Kidney (tissue), 14 donors: ENCODE results near the gene SYN1. TPM values are rescaled to one million over a fixed set of nuclear protein-coding genes. Genes with fewer than 3 reads are reported as not detected.

Source experiments
- DNase-seq, 5 donors: peaks; one replicate each; pipeline ENCODE4 v3.0.0-alpha.2; 2013 to 2020
- FAIRE-seq: peaks from 2 replicates; lab custom pipeline; 2012; peaks lifted over from hg19 to GRCh38; lab: Jason Lieb, UNC
- H3K27ac ChIP-seq, 2 donors: one replicate each; pipeline ENCODE4 v1.7.0; 2013; ENCODE audit warnings: low read depth in 2 of 2, low read length in 2 of 2, inconsistent platforms in 1 of 2
- H3K27me3 ChIP-seq: one replicate; pipeline ENCODE4 v1.7.1; 2013; ENCODE audit warnings: low read length, inconsistent platforms; ENCODE audit not compliant: control insufficient read depth, insufficient read depth
- H3K36me3 ChIP-seq, 3 donors: one replicate each; pipeline versions ENCODE4 v1.7.0 to v1.7.1; 2013; ENCODE audit warnings: low read length in 3 of 3, control low read depth in 1 of 3, inconsistent platforms in 1 of 3; ENCODE audit not compliant: insufficient read depth in 3 of 3, control insufficient read depth in 2 of 3
- H3K4me1 ChIP-seq, 3 donors: one replicate each; pipeline versions ENCODE4 v1.7.0 to v1.7.1; 2013; ENCODE audit warnings: low read length in 3 of 3, inconsistent platforms in 1 of 3, low read depth in 1 of 3; ENCODE audit not compliant: control insufficient read depth in 2 of 3, insufficient read depth in 2 of 3
- H3K4me3 ChIP-seq, 3 donors: one replicate each; pipeline versions ENCODE4 v1.7.0 to v1.8.1; 2013; ENCODE audit warnings: low read length in 3 of 3, control low read depth in 1 of 3, inconsistent platforms in 1 of 3
- H3K9ac ChIP-seq, 3 donors: one replicate each; pipeline versions ENCODE4 v1.7.0 to v1.7.1; 2013; ENCODE audit warnings: low read length in 3 of 3, control low read depth in 1 of 3, inconsistent platforms in 1 of 3
- H3K9me3 ChIP-seq, 3 donors: one replicate each; pipeline versions ENCODE4 v1.7.0 to v1.7.1; 2013; ENCODE audit warnings: low read length in 3 of 3, control low read depth in 1 of 3, inconsistent platforms in 1 of 3; ENCODE audit not compliant: control insufficient read depth in 2 of 3, insufficient read depth in 1 of 3
- intact Hi-C: fragments of 100-400 bp; cut with DNase I; formaldehyde crosslinking; loops from one replicate; pipeline ENCODE4 v1.11.1; 2022
- polyA plus RNA-seq: library from polyadenylated mRNA; stranded (reverse); fragments of 350-450 nt; fragmentation: Illumina TruSeq; extraction: RNeasy Lipid Tissue Mini Kit (QIAGEN cat#74804); gene quantifications from one replicate; pipeline ENCODE4 v1.2.3, GENCODE V29; 2014; ENCODE audit warnings: low read depth, low replicate concordance; ENCODE audit not compliant: insufficient read depth
- total RNA-seq: library from RNA; stranded (reverse); fragmentation: NEBNext Ultra II Directional; extraction: Animal tissue kit (Norgen Biotek cat#: 25700); gene quantifications from one replicate; pipeline ENCODE4 v1.2.1, GENCODE V29; 2021
- TF ChIP-seq, protein P1 (sequence below): IDR thresholded peaks from 3 replicates; pipeline ENCODE4 v1.5.1; 2012; ENCODE audit warnings: mild to moderate bottlenecking, moderate library complexity, borderline replicate concordance; ENCODE audit not compliant: insufficient read depth; ENCODE audit errors: extremely low read depth
- donor health status: control.
- donor health status: control.
- donor health status: control.
- donor health status: control.
- donor health status: control.
- donor health status: DM: yes; HTN: yes; CAD: no.
- donor health status: Normal renal cell carcinoma (clear cell type).

SYN1 gene
- total and polyA plus RNA-seq, 2 donors from 2014 or later, result 0.85 to 0.88 TPM

GRCh38 chrX:47571215-47571614 is 48.4 kb downstream of the SYN1 start:
- TF ChIP-seq, protein P1, sequence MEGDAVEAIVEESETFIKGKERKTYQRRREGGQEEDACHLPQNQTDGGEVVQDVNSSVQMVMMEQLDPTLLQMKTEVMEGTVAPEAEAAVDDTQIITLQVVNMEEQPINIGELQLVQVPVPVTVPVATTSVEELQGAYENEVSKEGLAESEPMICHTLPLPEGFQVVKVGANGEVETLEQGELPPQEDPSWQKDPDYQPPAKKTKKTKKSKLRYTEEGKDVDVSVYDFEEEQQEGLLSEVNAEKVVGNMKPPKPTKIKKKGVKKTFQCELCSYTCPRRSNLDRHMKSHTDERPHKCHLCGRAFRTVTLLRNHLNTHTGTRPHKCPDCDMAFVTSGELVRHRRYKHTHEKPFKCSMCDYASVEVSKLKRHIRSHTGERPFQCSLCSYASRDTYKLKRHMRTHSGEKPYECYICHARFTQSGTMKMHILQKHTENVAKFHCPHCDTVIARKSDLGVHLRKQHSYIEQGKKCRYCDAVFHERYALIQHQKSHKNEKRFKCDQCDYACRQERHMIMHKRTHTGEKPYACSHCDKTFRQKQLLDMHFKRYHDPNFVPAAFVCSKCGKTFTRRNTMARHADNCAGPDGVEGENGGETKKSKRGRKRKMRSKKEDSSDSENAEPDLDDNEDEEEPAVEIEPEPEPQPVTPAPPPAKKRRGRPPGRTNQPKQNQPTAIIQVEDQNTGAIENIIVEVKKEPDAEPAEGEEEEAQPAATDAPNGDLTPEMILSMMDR, result no peak
- Histone ChIP-seq H3K4me1 (no peaks in the 10 kb centered on the region), H3K27ac (no peak overlapping the region), H3K9me3 (no peaks in the 10 kb centered on the region), H3K36me3 (peaks cover 2 to 24% (median 12%) of the 10 kb centered on the region in 3 donors), H3K27me3 (no peaks in the 10 kb centered on the region), H3K4me3 (no peak overlapping the region), H3K9ac (no peak overlapping the region)
- intact Hi-C loops, result no loop called here
- DNase-seq (no peak), FAIRE-seq (no peak)

- DNase-seq (no peak), FAIRE-seq (no peak)
- Histone ChIP-seq H3K27ac (no peak overlapping the region), H3K9ac (no peak overlapping the region), H3K4me3 (no peak overlapping the region), H3K9me3 (no peaks in the 10 kb centered on the region), H3K36me3 (peaks cover 2 to 24% (median 12%) of the 10 kb centered on the region in 3 donors), H3K27me3 (no peaks in the 10 kb centered on the region), H3K4me1 (no peaks in the 10 kb centered on the region)
- TF ChIP-seq, protein P1, result no peak
- intact Hi-C loops, result no loop called here
These were observed 48.9 kb downstream of the SYN1 start for GRCh38 chrX:47570794-47571193.

DNA sequence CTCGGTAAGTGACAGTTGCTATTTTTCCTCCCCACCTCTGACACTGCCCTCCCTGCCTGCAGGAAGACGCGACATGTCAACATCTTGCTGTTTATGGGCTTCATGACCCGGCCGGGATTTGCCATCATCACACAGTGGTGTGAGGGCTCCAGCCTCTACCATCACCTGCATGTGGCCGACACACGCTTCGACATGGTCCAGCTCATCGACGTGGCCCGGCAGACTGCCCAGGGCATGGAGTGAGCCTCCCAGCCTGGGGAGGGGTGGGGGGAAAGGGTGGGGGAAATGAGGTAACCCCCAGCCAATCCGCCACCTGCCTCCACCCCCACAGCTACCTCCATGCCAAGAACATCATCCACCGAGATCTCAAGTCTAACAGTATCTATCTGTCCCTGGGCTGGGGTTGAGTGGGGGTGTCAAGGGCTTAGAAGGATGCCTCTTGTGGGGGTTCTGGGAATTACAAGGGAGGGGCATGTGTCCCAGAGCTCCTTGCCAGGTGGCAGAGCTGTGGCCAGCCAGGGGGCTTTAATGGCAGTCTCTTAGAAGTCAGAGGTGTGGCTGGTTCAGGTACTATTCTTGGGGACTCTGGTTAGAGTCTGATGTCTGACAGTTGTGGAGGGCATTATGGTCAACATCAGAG is 50.9 kb downstream of the SYN1 start:
- peaks cover 2 to 33% (median 15%) of the 10 kb centered on the region in 3 donors for H3K36me3 ChIP-seq
- intact Hi-C loops, result no loop called here
- no peaks in the 10 kb centered on the region for H3K9me3 ChIP-seq

More for the DNA sequence above, 50.9 kb downstream of the SYN1 start:
- TF ChIP-seq, protein P1, result no peak
- FAIRE-seq (no peak), DNase-seq (peak in 1 of 5 donors; percentile 22)
- no peak overlapping the region for H3K9ac ChIP-seq
- H3K4me1 ChIP-seq, result no peaks in the 10 kb centered on the region
- no peak overlapping the region for H3K27ac ChIP-seq
- H3K4me3 ChIP-seq, result no peak overlapping the region
- no peaks in the 10 kb centered on the region for H3K27me3 ChIP-seq
